Peyer's patch (tissue), 4 donors: ENCODE results near the gene NPTN.

Experiments
- POLR2A ChIP-seq, 2 donors: fragments of 450-650 bp; IDR thresholded peaks; one replicate each; pipeline ENCODE4 v1.5.1; 2017; ENCODE audit warnings: antibody characterized with exemption in 2 of 2, mild to moderate bottlenecking in 2 of 2, moderate library complexity in 2 of 2
- TF ChIP-seq, protein P1 (sequence below), 6 experiments: fragments of 450-650 bp in 4 of 6; fragments of 200-600 bp in 2 of 6; sonication (generic) in 1 of 6; IDR thresholded peaks; one replicate each; pipeline ENCODE4 v1.5.1; 2017 to 2019; ENCODE audit warnings: antibody characterized with exemption in 6 of 6, mild to moderate bottlenecking in 3 of 6, moderate library complexity in 1 of 6

DNA sequence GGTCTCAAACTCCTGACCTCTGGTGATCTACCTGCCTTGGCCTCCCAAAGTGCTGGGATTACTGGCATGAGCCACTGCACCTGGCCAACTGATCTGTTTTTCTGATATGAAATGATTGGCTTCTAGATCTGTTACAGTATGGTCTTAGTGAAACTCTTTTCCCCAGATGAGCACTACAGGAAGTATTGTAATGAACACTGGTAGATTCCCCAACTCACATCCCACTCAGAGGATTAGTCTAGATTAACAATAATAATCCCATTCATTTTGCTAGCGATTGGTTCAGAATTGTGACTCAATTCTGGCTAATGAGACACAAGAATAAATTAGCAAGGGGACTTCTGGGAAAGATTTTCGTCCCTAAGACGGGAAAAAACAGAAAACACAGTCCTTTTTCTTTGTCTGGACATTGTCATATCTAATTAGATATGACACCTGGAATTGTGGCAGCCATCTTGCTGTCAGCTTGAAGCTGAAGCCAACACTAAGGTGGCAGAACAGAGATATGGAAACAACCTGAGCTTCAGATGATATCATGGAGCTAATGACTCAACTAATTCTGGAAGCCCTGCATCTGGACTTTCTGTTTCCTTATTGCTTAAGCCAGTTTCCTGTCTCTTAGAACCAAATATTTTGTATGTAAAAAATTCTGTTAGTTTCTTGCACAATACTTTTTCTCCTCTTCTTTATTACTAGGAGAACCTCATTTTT lies 17.4 kb upstream of the NPTN start:
- TF ChIP-seq POLR2A (IDR thresholded peaks at IDR 0.05) = no peak
- TF ChIP-seq, protein P1, sequence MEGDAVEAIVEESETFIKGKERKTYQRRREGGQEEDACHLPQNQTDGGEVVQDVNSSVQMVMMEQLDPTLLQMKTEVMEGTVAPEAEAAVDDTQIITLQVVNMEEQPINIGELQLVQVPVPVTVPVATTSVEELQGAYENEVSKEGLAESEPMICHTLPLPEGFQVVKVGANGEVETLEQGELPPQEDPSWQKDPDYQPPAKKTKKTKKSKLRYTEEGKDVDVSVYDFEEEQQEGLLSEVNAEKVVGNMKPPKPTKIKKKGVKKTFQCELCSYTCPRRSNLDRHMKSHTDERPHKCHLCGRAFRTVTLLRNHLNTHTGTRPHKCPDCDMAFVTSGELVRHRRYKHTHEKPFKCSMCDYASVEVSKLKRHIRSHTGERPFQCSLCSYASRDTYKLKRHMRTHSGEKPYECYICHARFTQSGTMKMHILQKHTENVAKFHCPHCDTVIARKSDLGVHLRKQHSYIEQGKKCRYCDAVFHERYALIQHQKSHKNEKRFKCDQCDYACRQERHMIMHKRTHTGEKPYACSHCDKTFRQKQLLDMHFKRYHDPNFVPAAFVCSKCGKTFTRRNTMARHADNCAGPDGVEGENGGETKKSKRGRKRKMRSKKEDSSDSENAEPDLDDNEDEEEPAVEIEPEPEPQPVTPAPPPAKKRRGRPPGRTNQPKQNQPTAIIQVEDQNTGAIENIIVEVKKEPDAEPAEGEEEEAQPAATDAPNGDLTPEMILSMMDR (IDR thresholded peaks at IDR 0.05) = no peak
